K562 (cell line): Measurements from ENCODE around the gene KIAA2012. TPM values are rescaled to one million over a fixed set of nuclear protein-coding genes. Genes with fewer than 3 reads are reported as not detected.

Source experiments
- ATAC-seq: fragments of 200-7000 bp; cut with Tn5 transposase; 3 replicates; pipeline ENCODE4 v1.9.1; 2020; ENCODE audit warnings: moderate library complexity
- BruUV-seq: library from RNA; stranded (reverse); fragments of 400-500 nt; replicated peaks from 2 replicates; lab custom pipeline; 2021; lab: Mats Ljungman, UMichigan
- CTCF ChIA-PET: fragments of 300-600 bp; formaldehyde crosslinking; extraction: SDS; loops from one replicate; lab custom pipeline; 2021; ENCODE audit warnings: low intra/inter-chr PET ratio; lab: Yijun Ruan, JAX
- POLR2A ChIA-PET: fragments of 300-600, 350-650 bp; sonication (Branson Sonifier 250); formaldehyde crosslinking; extraction: SDS; loops from one replicate; lab custom pipeline; 2021; ENCODE audit warnings: antibody characterized with exemption, inconsistent platforms; lab: Yijun Ruan, JAX
- DNase-seq, 4 experiments: peaks; one replicate each; pipeline versions ENCODE4 v3.0.0 to v3.0.0-alpha.2; 2011 to 2018; ENCODE audit warnings: low spot score in 3 of 4, mixed read lengths in 3 of 4; ENCODE audit errors: extremely low read depth in 1 of 4
- FAIRE-seq: peaks from 2 replicates; lab custom pipeline; 2011; peaks lifted over from hg19 to GRCh38; lab: Jason Lieb, UNC
- H2AFZ ChIP-seq: 2 replicates; pipeline ENCODE4 v1.6.0; 2011; ENCODE audit warnings: low read depth, low read length, control low read depth, inconsistent platforms
- H3K27ac ChIP-seq: fragments of 200-600 bp; 3 replicates; pipeline ENCODE4 v1.8.0; 2011; ENCODE audit warnings: low read depth, mild to moderate bottlenecking, control low read depth, inconsistent platforms, low read length, moderate library complexity, mixed read lengths; ENCODE audit errors: extremely low read depth
- H3K27me3 ChIP-seq, 2 experiments: fragments of 300-600 bp in 1 of 2; 2 replicates in 1 of 2; 3 replicates in 1 of 2; pipeline versions ENCODE4 v1.6.0 to v1.8.0; 2011; ENCODE audit warnings: inconsistent platforms in 2 of 2, low read length in 2 of 2, mild to moderate bottlenecking in 1 of 2, mixed read lengths in 1 of 2, moderate library complexity in 1 of 2; ENCODE audit not compliant: control insufficient read depth in 2 of 2, insufficient read depth in 2 of 2
- H3K36me3 ChIP-seq: fragments of 300-600 bp; 3 replicates; pipeline ENCODE4 v1.8.0; 2011; ENCODE audit warnings: mild to moderate bottlenecking, low read length, inconsistent platforms; ENCODE audit not compliant: control insufficient read depth, insufficient read depth
- H3K4me1 ChIP-seq, 2 experiments: fragments of 200-600 bp in 1 of 2; replicated peaks in 1 of 2; 2 replicates in 1 of 2; 3 replicates in 1 of 2; pipeline versions ENCODE4 v1.5.1 to v1.8.0; 2011; ENCODE audit warnings: inconsistent platforms in 2 of 2, low read length in 2 of 2, mild to moderate bottlenecking in 1 of 2, mixed read lengths in 1 of 2, moderate library complexity in 1 of 2; ENCODE audit not compliant: control insufficient read depth in 2 of 2, insufficient read depth in 2 of 2
- H3K4me2 ChIP-seq: 2 replicates; pipeline ENCODE4 v1.6.1; 2011; ENCODE audit warnings: low read length, control low read depth, inconsistent platforms, mixed read lengths; ENCODE audit not compliant: insufficient read depth
- H3K4me3 ChIP-seq: fragments of 200-600 bp; sonication (generic), shearing (Covaris generic); 2 replicates; pipeline ENCODE4 v1.5.1; 2016; ENCODE audit warnings: control low read depth, inconsistent platforms
- H3K79me2 ChIP-seq: fragments of 200-600 bp; 3 replicates; pipeline ENCODE4 v1.8.0; 2011; ENCODE audit warnings: low read length, inconsistent platforms; ENCODE audit not compliant: control insufficient read depth, insufficient read depth
- H3K9ac ChIP-seq, 2 experiments: 2 replicates each; pipeline versions ENCODE4 v1.6.0 to v1.6.1; 2011; ENCODE audit warnings: low read depth in 2 of 2, low read length in 2 of 2, control low read depth in 1 of 2, inconsistent platforms in 1 of 2, mild to moderate bottlenecking in 1 of 2, mixed read lengths in 1 of 2; ENCODE audit not compliant: insufficient read depth in 1 of 2
- H3K9me1 ChIP-seq: one replicate; pipeline ENCODE4 v1.6.0; 2011; ENCODE audit warnings: inconsistent platforms, mild to moderate bottlenecking, low read length, moderate library complexity; ENCODE audit not compliant: control insufficient read depth, insufficient read depth
- H3K9me3 ChIP-seq: replicated peaks from 2 replicates; pipeline ENCODE4 v1.5.1; 2011; ENCODE audit warnings: low read depth, low read length, inconsistent platforms; ENCODE audit not compliant: control insufficient read depth, insufficient read depth
- H4K20me1 ChIP-seq: replicated peaks from 2 replicates; pipeline ENCODE4 v1.6.1; 2011; ENCODE audit warnings: low read length, inconsistent platforms, mixed read lengths; ENCODE audit not compliant: control insufficient read depth, insufficient read depth
- CHD2 ChIP-seq: IDR thresholded peaks from 2 replicates; pipeline ENCODE4 v1.6.1; 2011; ENCODE audit warnings: low read depth, low read length
- CTCF ChIP-seq, 3 experiments: IDR thresholded peaks in 2 of 3; conservative IDR thresholded peaks in 1 of 3; 2 replicates each; pipeline ENCODE4 v1.5.1; 2011 to 2012; ENCODE audit warnings: low read length in 3 of 3, mild to moderate bottlenecking in 3 of 3, control low read depth in 2 of 3, improper control_type of control experiment in 1 of 3, inconsistent platforms in 1 of 3, low read depth in 1 of 3, mixed read lengths in 1 of 3, moderate library complexity in 1 of 3; ENCODE audit not compliant: insufficient read depth in 2 of 3
- DNMT1 ChIP-seq: fragments of 450-650 bp; IDR thresholded peaks from 2 replicates; pipeline ENCODE4 v1.6.1; 2016; ENCODE audit warnings: antibody characterized with exemption, mild to moderate bottlenecking
- HDAC3 ChIP-seq: fragments of 450-650 bp; IDR thresholded peaks from 2 replicates; pipeline ENCODE4 v1.6.1; 2018; ENCODE audit warnings: borderline replicate concordance, mild to moderate bottlenecking, moderate library complexity; ENCODE audit not compliant: partially characterized antibody
- HOMEZ ChIP-seq: fragments of 250-450 bp; sonication (Bioruptor Pico); IDR thresholded peaks from 2 replicates; pipeline ENCODE4 v1.4.0; 2020; ENCODE audit warnings: mild to moderate bottlenecking, moderate library complexity
- YBX1 ChIP-seq: fragments of 450-650 bp; IDR thresholded peaks from 2 replicates; pipeline ENCODE4 v1.7.1; 2016; ENCODE audit warnings: mild to moderate bottlenecking
- WGBS: fragments of 100-300 bp; shearing (Covaris generic); methylation state at CpG from one replicate; pipeline ENCODE4 v1.1.6; 2016; ENCODE audit warnings: low coverage, mixed read lengths; ENCODE audit not compliant: insufficient coverage; ENCODE audit errors: missing lambda C conversion rate; 5-methylcytosine and 5-hydroxymethylcytosine counted together
- in situ Hi-C: fragments of 300-500 bp; cut with MboI; formaldehyde crosslinking; loops from 4 replicates; pipeline ENCODE4 v1.15.0; 2018; ENCODE audit warnings: inconsistent platforms, mixed read lengths
- intact Hi-C: fragments of 100-400 bp; cut with micrococcal nuclease; formaldehyde crosslinking; loops from 2 replicates; pipeline ENCODE4 v1.14.2; 2022
- polyA plus RNA-seq, 8 experiments: library from polyadenylated mRNA; depleted of rRNA in 4 of 8; stranded (reverse) in 5 of 8; unstranded in 3 of 8; fragments of >200 nt; fragmentation: Nextera tagmentation in 2 of 8; fragmentation: Illumina TruSeq in 1 of 8; extraction: Ambion mirVana in 2 of 8; extraction: Trizol in 1 of 8; gene quantifications; 2 replicates each; pipeline versions ENCODE4 v1.2.1 to v1.2.3, GENCODE V29; 2011 to 2014; ENCODE audit warnings: inconsistent platforms in 1 of 8, missing spikeins in 1 of 8
- total RNA-seq, 7 experiments: library from RNA; depleted of rRNA in 6 of 7; stranded (reverse); fragments of >200 nt in 6 of 7; fragmentation: Illumina TruSeq in 2 of 7; extraction: Trizol in 2 of 7; gene quantifications; 2 replicates each; pipeline versions ENCODE4 v1.2.1 to v1.2.3, GENCODE V29; 2011 to 2021; ENCODE audit warnings: low replicate concordance in 1 of 7

Gene KIAA2012
- total and polyA plus RNA-seq, 9 of the 15 experiments (the other 6 are each of a cell fraction or from before 2014, with no cell fraction given): not detected

- ATAC-seq (0 out of 3 replicates have a peak, but pooled peaks have one; percentile 28), FAIRE-seq (no peak), DNase-seq (no peak)
- intact Hi-C loops (no loop called here), in situ Hi-C loops (no loop called here)
- WGBS: 1% methylated on average over 5 of the region's 5 CpGs
- H3K27ac ChIP-seq: no peak overlapping the region
- CTCF ChIA-PET: no interaction called here
- POLR2A ChIA-PET: no interaction called here
- no peaks in the 10 kb centered on the region for H3K9me1 ChIP-seq
- no peaks in the 10 kb centered on the region for H3K9me3 ChIP-seq
- H3K4me2 ChIP-seq: no peak overlapping the region
- TF ChIP-seq YBX1: no peak
- TF ChIP-seq CTCF (IDR thresholded peaks at IDR 0.05 in 2 of 3, conservative IDR thresholded peaks at IDR 0.05 in 1 of 3; ENCODE audit: insufficient read depth in 2 of 3, low read depth in 1 of 3, low read length in 3 of 3): peak in 1 of 3 experiments; percentile 8; a peak in 1 of 6 replicates
- TF ChIP-seq HDAC3: no peak
- no peak for TF ChIP-seq HOMEZ
- TF ChIP-seq CHD2: no peak
- TF ChIP-seq DNMT1: no peak
- H3K4me3 ChIP-seq: no peak overlapping the region
- no peaks in the 10 kb centered on the region for H4K20me1 ChIP-seq
- H3K4me1 ChIP-seq: no peaks in the 10 kb centered on the region; a peak in 1 of 5 replicates
- BruUV-seq: no TSS peak
- no peaks in the 10 kb centered on the region for H3K79me2 ChIP-seq
- no peaks in the 10 kb centered on the region for H3K36me3 ChIP-seq
- no peak overlapping the region for H2AFZ ChIP-seq
- H3K27me3 ChIP-seq: peaks cover 3 to 13% of the 10 kb centered on the region in 2 experiments; a peak in 3 of 5 replicates
- H3K9ac ChIP-seq: no peak overlapping the region
Measured at GRCh38 chr2:202165208-202165607, 92.2 kb downstream of the KIAA2012 start.
